ENCODE measurements around the gene TRMT61A.
A peak's percentile ranks its signal among the peaks of the same experiment; 100 is the strongest.

The TRMT61A gene
- 19.5 reads per million, percentile 46 among the genes with 10 or more reads in this experiment for total RNA-seq

- peak; percentile 72 for DNase-seq
These were observed at the start of gene TRMT61A for GRCh38 chr14:103528587-103529382. TRMT61A (plus strand) TSS chr14:103529196; CDS start chr14:103529979, 783 bp downstream.

GRCh38 chr14:103480595-103480994 lies 48.4 kb upstream of the TRMT61A start:
- DNase-seq: no peak

- DNase-seq: no peak
These were observed 45.4 kb upstream of the TRMT61A start for GRCh38 chr14:103483600-103483999.

GRCh38 chr14:103485504-103485903 lies 43.5 kb upstream of the TRMT61A start:
- no peak for DNase-seq

GRCh38 chr14:103488071-103488470 lies 40.9 kb upstream of the TRMT61A start:
- no peak for DNase-seq

- no peak for DNase-seq
These were observed 40.0 kb upstream of the TRMT61A start for GRCh38 chr14:103488960-103489359.

- DNase-seq: no peak
These were observed 39.4 kb upstream of the TRMT61A start for GRCh38 chr14:103489621-103490020.

- no peak for DNase-seq
These were observed 37.3 kb upstream of the TRMT61A start for GRCh38 chr14:103491691-103492090.

- no peak for DNase-seq
These were observed 36.7 kb upstream of the TRMT61A start for GRCh38 chr14:103492156-103492925.

GRCh38 chr14:103495854-103496253 lies 33.1 kb upstream of the TRMT61A start:
- DNase-seq: no peak

- DNase-seq: no peak
These were observed 32.2 kb upstream of the TRMT61A start for GRCh38 chr14:103496776-103497175.

- DNase-seq: no peak
These were observed 29.3 kb upstream of the TRMT61A start for GRCh38 chr14:103499709-103500108.

- peak; percentile 77 for DNase-seq
These were observed 28.6 kb upstream of the TRMT61A start for GRCh38 chr14:103500148-103500990.

GRCh38 chr14:103501041-103501870 lies 27.7 kb upstream of the TRMT61A start:
- DNase-seq: no peak

- no peak for DNase-seq
These were observed 26.9 kb upstream of the TRMT61A start for GRCh38 chr14:103501921-103502669.

- DNase-seq: no peak
These were observed 26.1 kb upstream of the TRMT61A start for GRCh38 chr14:103502877-103503276.

- no peak for DNase-seq
These were observed 25.7 kb upstream of the TRMT61A start for GRCh38 chr14:103503296-103503695.

GRCh38 chr14:103504991-103505565 lies 23.9 kb upstream of the TRMT61A start:
- no peak for DNase-seq

- DNase-seq: no peak
These were observed 21.2 kb upstream of the TRMT61A start for GRCh38 chr14:103507751-103508150.

GRCh38 chr14:103508521-103509329 lies 20.3 kb upstream of the TRMT61A start:
- no peak for DNase-seq
